ENCODE data around the gene LUZP4.
"Not testable (repeated sequence)": the region's sequence is repeated elsewhere in the genome, so short reads cannot be mapped to it uniquely, and the experiment has no call there.

The LUZP4 gene

DNA sequence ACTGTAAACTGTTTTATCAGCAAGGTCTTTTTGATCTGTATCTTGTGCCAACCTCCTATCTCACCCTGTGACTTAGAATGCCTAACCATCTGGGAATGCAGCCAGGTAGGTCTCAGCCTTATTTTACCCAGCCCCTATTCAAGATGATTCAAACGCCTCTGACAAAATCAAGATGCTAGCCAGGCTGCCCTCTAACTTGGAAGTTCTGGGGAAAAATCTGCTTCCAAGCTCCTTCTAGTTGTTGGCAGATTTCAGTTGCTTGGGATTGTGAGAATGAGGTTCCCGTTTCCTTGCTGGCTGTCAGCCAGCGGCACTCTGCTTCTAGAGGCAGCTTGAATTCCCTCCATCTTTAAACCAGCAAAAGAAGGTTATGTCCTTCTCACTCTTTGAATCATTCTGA lies 34.7 kb downstream of the LUZP4 start:
- Histone ChIP-seq H3K9me2 (replicated peaks; ENCODE audit: control insufficient read depth, low read length) (no peaks in the 10 kb centered on the region), H3F3A (ENCODE audit: control insufficient read depth, insufficient read depth) (no peaks in the 10 kb centered on the region), H3K27me3 (ENCODE audit: control insufficient read depth, low read length) (no peaks in the 10 kb centered on the region), H3K79me2 (ENCODE audit: control insufficient read depth, low read length) (no peaks in the 10 kb centered on the region), H3K4me3 (ENCODE audit: low read length) (no peak overlapping the region), H3K27ac (ENCODE audit: low read depth, low read length) (no peak overlapping the region), H3K9me3 (ENCODE audit: control insufficient read depth, insufficient read depth, low read length) (no peaks in the 10 kb centered on the region), H3K36me3 (ENCODE audit: control insufficient read depth, low read length) (no peaks in the 10 kb centered on the region), H3K4me2 (ENCODE audit: low read length) (no peak overlapping the region), H4K20me1 (ENCODE audit: control insufficient read depth, insufficient read depth, low read depth, low read length) (no peaks in the 10 kb centered on the region), H3K4me1 (ENCODE audit: control insufficient read depth, low read length) (no peaks in the 10 kb centered on the region)
- no peak for TF ChIP-seq CTCF (IDR thresholded peaks at IDR 0.05; ENCODE audit: low read depth, low read length, poor library complexity, severe bottlenecking)
- TF ChIP-seq EZH2phosphoT487 (IDR thresholded peaks at IDR 0.05; ENCODE audit: borderline replicate concordance, low read length), result no peak

DNA sequence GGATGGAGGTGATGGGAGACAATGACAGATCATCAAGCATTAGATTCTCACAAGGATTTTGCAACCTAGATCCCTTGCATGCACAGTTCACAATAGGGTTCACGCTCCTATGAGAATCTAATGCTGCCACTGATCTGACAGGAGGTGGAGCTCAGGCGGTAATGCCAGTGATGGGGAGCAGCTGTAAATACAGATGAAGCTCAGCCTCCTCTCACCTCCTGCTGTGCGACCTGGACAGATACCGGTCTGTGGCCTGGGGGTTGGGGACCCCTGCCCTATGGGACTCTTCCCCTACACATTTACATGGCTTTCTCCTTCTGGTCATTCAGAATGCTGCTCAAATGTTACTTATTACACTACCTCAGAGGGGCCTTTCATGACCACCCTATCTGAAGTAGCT lies 39.8 kb downstream of the LUZP4 start:
- not testable (repeated sequence) for H3K9me3 ChIP-seq (ENCODE audit: control insufficient read depth, insufficient read depth, low read length); H3K9me2 ChIP-seq (replicated peaks; ENCODE audit: control insufficient read depth, low read length); H3K27me3 ChIP-seq (ENCODE audit: control insufficient read depth, low read length); H3K79me2 ChIP-seq (ENCODE audit: control insufficient read depth, low read length); H4K20me1 ChIP-seq (ENCODE audit: control insufficient read depth, insufficient read depth, low read depth, low read length); H3K27ac ChIP-seq (ENCODE audit: low read depth, low read length); H3K36me3 ChIP-seq (ENCODE audit: control insufficient read depth, low read length); H3K4me2 ChIP-seq (ENCODE audit: low read length); H3K4me1 ChIP-seq (ENCODE audit: control insufficient read depth, low read length); H3K4me3 ChIP-seq (ENCODE audit: low read length); H3F3A ChIP-seq (ENCODE audit: control insufficient read depth, insufficient read depth)

GRCh38 chrX:115330498-115331168 lies 41.1 kb downstream of the LUZP4 start:
- H3F3A ChIP-seq (ENCODE audit: control insufficient read depth, insufficient read depth), result no peaks in the 10 kb centered on the region
- no peaks in the 10 kb centered on the region for H3K27me3 ChIP-seq (ENCODE audit: control insufficient read depth, low read length)
- no peaks in the 10 kb centered on the region for H4K20me1 ChIP-seq (ENCODE audit: control insufficient read depth, insufficient read depth, low read depth, low read length)
- H3K4me2 ChIP-seq (ENCODE audit: low read length), result no peak overlapping the region
- H3K9me2 ChIP-seq (replicated peaks; ENCODE audit: control insufficient read depth, low read length), result no peaks in the 10 kb centered on the region
- H3K27ac ChIP-seq (ENCODE audit: low read depth, low read length), result no peak overlapping the region
- H3K4me3 ChIP-seq (ENCODE audit: low read length), result no peak overlapping the region
- H3K79me2 ChIP-seq (ENCODE audit: control insufficient read depth, low read length), result no peaks in the 10 kb centered on the region
- H3K9me3 ChIP-seq (ENCODE audit: control insufficient read depth, insufficient read depth, low read length), result no peaks in the 10 kb centered on the region
- TF ChIP-seq CTCF (IDR thresholded peaks at IDR 0.05; ENCODE audit: low read depth, low read length, poor library complexity, severe bottlenecking) (peak; percentile 56), EZH2phosphoT487 (IDR thresholded peaks at IDR 0.05; ENCODE audit: borderline replicate concordance, low read length) (no peak)
- no peaks in the 10 kb centered on the region for H3K4me1 ChIP-seq (ENCODE audit: control insufficient read depth, low read length)
- no peaks in the 10 kb centered on the region for H3K36me3 ChIP-seq (ENCODE audit: control insufficient read depth, low read length)

DNA sequence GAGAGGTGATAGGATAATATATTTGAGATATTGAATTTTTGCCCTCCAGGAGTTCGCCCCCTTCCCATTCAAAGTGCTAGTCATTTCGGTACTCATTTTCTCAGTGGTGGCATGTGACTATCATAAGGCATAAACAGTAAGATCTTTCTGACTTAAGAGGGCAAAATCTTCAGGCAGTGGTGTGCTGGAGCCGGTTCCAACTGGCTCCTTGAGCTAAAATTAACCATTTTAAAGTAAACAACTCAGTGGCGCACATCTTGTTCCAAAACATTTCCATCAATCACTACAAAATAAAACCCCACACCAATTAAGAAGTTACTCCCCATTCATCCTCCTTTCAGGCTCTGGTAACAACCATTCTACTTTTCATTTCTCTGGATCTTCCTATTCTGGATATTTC lies 43.3 kb downstream of the LUZP4 start:
- Histone ChIP-seq H3K36me3 (ENCODE audit: control insufficient read depth, low read length) (no peaks in the 10 kb centered on the region), H3K27me3 (ENCODE audit: control insufficient read depth, low read length) (no peaks in the 10 kb centered on the region), H3K4me2 (ENCODE audit: low read length) (no peak overlapping the region), H3F3A (ENCODE audit: control insufficient read depth, insufficient read depth) (no peaks in the 10 kb centered on the region), H3K79me2 (ENCODE audit: control insufficient read depth, low read length) (no peaks in the 10 kb centered on the region), H3K27ac (ENCODE audit: low read depth, low read length) (no peak overlapping the region), H3K9me3 (ENCODE audit: control insufficient read depth, insufficient read depth, low read length) (no peaks in the 10 kb centered on the region), H3K9me2 (replicated peaks; ENCODE audit: control insufficient read depth, low read length) (no peaks in the 10 kb centered on the region), H4K20me1 (ENCODE audit: control insufficient read depth, insufficient read depth, low read depth, low read length) (no peaks in the 10 kb centered on the region), H3K4me1 (ENCODE audit: control insufficient read depth, low read length) (no peaks in the 10 kb centered on the region), H3K4me3 (ENCODE audit: low read length) (no peak overlapping the region)
- TF ChIP-seq CTCF (IDR thresholded peaks at IDR 0.05; ENCODE audit: low read depth, low read length, poor library complexity, severe bottlenecking) (no peak), EZH2phosphoT487 (IDR thresholded peaks at IDR 0.05; ENCODE audit: borderline replicate concordance, low read length) (no peak)
